HG02678 (cell line): ENCODE measurements around the gene PMIS2.

ENCODE experiments used
- ATAC-seq: cut with Tn5 transposase; IDR thresholded peaks from one replicate; pipeline ENCODE4 v1.9.1; 2021; ENCODE audit warnings: mild to moderate bottlenecking, moderate library complexity; ENCODE audit not compliant: unreplicated experiment

PMIS2 gene

DNA sequence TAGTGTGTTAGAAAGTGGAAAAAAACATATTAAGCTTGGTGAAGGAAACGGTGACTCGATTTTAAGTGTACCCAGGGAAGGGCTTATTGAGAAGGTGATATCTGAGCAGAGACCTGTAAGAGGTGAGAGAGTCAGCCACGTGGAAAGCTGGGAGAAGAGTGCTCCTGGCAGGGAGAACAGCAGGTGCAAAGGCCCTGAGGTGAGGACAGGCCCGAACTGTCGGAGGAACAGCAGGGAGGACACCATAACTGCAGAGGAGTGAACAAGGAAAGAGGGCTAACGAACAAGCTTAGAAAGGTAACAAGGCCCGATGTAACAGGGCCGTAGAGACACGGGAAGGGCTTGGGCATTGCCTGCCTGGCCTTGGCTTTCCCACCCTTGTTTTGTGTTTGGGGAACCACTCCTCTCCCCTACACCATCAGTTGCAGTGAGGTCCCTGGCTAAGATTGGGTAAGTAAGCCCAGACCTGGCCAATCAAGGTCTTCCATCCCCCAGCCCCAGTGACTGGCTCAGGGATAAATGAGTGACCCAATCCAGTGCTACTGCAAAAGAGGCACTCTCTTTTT is 29.9 kb upstream of the PMIS2 start:
- no peak for ATAC-seq

GRCh38 chr19:35556846-35557538 is 29.0 kb upstream of the PMIS2 start:
- no peak for ATAC-seq

- no peak for ATAC-seq
Observed at GRCh38 chr19:35557539-35558399, 28.2 kb upstream of the PMIS2 start.

- no peak for ATAC-seq
Observed at GRCh38 chr19:35558400-35559280, 27.3 kb upstream of the PMIS2 start.

- no peak for ATAC-seq
Observed at GRCh38 chr19:35559281-35559659, 26.7 kb upstream of the PMIS2 start.

- no peak for ATAC-seq
Observed at GRCh38 chr19:35559781-35560180, 26.2 kb upstream of the PMIS2 start.

DNA sequence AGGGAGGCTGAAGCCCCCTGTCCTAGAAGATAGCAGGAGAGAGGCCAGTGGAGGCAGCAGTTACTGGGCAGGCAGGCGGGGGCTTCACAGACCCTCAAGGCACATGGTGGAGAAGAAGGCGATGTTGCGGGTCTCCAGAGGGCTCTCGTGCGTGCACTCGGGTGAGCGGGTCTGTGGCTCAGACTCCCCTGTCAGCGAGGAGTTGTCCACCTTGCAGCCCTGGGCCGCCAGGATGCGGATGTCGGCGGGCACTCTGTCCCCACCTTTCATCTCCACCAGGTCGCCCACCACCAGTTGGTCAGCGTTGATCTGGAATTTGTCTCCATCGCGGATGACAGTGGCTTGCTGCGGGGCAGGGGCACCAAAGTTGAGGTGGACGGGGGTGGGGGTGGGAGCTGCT is 25.7 kb upstream of the PMIS2 start:
- no peak for ATAC-seq

DNA sequence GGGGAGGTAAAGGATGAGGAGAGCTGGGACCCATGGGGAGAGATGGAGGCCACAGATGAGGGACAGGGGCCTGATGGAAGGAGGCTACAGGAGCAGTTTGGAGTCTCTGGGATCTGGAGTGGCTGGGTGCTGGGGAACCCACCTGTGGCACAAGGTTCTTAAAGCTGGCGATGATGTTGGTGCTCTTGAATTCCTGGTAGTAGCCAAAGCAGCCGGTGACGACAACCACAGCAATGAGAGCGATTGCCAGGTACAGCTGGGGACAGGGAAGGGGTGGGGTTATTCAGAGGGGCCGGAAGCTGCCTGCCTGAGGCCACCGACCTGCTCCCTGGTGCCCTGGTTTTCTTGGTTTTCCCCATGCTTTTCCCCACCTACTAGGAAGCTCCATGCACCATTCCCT is 25.3 kb upstream of the PMIS2 start:
- no peak for ATAC-seq

GRCh38 chr19:35561436-35561835 is 24.5 kb upstream of the PMIS2 start:
- no peak for ATAC-seq

DNA sequence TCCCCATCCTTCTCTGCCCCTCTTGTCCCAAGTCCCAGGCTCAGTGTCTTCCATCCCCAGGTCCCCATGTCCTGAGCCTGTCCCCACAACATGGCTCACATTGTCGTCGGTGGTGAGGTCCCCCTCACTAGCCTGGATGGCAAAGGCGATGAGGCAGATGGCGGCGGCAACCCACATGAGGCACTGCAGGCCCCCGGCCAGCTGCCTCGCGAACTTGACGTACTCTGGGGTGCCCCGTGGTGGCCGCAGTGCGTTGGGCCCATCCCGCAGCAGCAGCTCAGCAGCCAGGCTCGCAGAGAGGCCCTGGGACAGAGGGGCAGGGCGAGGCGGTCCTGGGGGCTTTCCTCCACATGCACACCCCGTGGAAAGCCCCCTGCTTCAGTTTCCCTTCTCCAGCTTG is 23.6 kb upstream of the PMIS2 start:
- ATAC-seq = no peak

- ATAC-seq = no peak
Observed at GRCh38 chr19:35562776-35563175, 23.2 kb upstream of the PMIS2 start.

GRCh38 chr19:35563207-35563829 is 22.7 kb upstream of the PMIS2 start, which contains the start of gene ATP4A:
ATP4A (minus strand) TSS chr19:35563658; CDS start chr19:35563629, 29 bp downstream.
- ATAC-seq = no peak

DNA sequence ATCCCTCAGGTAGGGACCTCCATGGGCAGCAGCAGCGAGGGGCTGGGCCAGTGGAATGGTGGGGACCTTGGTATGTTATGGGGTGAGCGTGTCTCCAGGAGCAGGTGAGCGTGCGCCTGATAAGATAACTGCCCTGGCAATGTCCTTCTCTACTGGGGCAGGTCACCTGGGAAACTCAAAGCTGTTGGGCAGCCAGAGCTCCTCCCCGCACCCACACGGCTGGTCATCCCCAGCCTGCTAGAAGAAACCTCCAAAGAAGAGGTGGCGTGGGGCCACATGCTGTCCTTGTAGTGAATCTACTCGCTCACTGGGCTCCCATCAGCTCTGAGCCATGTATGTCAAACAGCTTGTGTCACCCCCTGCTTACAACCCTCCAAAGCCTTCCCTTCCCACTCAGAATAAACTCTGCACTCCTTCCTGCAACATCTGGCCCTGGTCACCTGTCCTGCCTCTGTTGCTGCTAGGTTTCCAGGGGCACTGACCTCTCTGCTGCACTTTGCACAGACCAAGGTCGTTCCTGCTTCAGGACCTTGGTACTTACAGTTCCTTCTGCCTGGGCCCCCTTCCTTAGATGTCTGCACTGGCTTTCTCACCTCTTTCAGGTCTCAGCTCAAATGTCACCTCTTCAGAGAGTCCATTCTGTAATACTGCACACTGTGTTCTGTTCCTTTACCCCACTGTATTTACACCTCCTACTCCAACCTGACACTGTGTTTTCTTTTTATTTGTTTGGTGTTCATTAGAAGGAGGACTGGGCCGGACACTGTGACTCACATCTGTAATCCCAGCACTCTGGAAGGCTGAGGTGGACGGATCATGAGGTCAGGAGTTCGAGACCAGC is 20.7 kb upstream of the PMIS2 start:
- ATAC-seq = no peak

- no peak for ATAC-seq
Observed at GRCh38 chr19:35566738-35567137, 19.2 kb upstream of the PMIS2 start.

DNA sequence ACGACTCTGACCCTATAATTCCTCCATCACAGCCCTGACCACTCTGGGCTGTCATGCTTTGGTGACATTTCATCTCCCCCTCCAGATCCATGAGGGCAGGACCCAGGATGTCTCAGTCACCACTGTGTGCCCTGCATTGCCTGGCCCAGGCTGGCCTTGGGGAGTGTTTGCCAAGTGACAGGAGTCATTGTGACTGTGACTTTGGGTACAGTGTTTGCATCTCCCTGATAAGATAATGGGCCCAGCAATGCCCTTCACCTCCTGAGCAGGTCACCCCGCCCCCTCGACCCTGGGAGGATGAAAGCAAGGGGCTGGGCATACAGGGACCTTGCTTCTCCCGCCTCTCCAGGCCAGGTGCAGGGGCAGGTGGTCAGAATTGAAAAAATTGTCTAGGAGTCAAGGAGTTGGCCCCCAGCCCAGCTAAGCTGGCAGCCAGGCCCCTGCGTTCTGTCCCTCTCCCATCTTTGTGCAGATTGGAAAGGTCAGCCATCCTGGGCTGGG is 16.6 kb upstream of the PMIS2 start:
- ATAC-seq = no peak

DNA sequence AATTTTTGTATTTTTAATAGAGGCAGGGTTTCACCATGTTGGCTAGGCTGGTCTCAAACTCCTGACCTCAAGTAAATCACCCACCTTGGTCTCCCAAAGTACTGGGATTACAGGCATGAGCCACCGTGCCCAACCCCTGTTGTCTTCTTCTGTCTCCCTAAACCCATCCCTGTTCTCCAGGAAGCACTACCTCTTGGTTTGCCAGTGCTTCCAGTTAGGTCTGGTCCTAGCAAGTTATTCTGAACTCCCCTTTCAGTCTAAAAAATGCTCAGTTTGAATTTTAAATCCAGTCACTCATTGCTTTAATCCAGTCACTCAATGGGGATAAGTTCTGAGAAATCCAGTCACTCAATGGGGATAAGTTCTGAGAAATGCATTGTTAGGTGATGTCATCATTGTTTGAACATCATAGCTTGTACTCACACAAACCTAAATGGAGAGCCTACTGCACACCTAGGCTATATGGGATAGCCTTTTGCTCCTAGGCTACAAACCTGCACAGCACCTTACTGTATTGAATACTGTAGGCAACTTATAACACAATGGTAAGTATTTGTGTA is 14.5 kb upstream of the PMIS2 start:
- ATAC-seq = no peak

DNA sequence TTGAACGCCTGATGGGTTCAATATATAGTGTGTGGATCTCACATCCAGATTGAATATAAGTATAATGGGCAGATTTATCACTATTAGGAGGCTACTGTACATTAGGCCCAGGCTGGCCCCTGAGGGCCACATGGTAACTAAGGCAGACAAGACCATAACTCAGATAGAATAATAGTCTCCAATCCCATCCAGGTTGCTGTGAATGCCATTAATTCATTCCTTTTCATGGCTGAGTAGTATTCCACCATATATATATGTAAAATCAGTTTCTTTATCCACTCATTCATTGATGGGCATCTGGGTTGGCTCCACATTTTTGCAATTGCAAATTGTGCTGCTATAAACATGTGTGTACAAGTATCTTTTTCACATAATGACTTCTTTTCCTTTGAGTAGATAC is 8.1 kb upstream of the PMIS2 start:
- no peak for ATAC-seq

GRCh38 chr19:35578707-35579106 is 7.3 kb upstream of the PMIS2 start:
- no peak for ATAC-seq

DNA sequence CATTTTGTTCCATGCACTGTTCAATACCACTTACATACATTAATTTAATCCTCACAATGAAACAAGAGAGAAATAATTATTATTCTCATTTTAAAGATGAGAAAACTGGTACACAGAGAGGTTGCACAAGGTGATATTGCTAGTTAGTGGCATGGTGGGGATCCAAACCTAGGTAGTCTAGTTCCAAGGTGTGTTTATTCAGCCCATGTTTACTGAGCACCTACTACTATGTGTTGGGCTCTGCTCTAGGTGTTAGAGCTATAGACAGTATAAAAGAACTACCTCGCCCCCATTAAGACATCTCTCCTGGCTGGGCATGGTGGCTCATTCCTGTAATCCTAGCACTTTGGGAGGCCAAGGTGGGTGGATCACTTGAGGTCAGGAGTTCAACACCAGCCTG is 3.2 kb upstream of the PMIS2 start:
- ATAC-seq = no peak
